B cell (primary cell): ENCODE results near the gene ACOT11.

ENCODE experiments used
- EZH2 ChIP-seq: IDR thresholded peaks from 2 replicates; pipeline ENCODE4 v1.6.1; 2012; ENCODE audit warnings: borderline replicate concordance, low read depth, mild to moderate bottlenecking, moderate library complexity, low read length; ENCODE audit not compliant: insufficient read depth, poor library complexity, severe bottlenecking
- TF ChIP-seq, protein P1 (sequence below): fragments of 200-600 bp; IDR thresholded peaks from one replicate; pipeline ENCODE4 v1.8.0; 2022; ENCODE audit warnings: antibody characterized with exemption, mild to moderate bottlenecking

DNA sequence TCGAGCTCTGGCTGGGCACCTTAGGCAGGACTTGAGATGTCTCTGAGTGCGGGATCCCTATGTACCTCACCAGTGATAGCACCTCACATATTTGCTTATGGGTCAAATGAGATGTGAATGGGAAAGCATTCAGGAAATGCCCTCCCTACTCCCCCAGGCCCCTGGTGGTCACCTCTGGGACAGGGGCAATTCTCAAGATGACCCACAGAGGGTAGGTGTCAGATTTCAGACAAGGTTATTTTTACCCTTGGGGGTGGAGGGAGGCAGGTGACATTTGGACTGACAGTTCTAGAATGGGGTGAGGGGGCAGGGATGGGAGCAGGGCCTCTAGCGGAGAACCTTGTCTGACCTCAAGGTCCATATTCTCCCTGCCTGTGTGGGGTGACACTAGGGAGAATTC lies 27.1 kb downstream of the ACOT11 start:
- TF ChIP-seq, protein P1, sequence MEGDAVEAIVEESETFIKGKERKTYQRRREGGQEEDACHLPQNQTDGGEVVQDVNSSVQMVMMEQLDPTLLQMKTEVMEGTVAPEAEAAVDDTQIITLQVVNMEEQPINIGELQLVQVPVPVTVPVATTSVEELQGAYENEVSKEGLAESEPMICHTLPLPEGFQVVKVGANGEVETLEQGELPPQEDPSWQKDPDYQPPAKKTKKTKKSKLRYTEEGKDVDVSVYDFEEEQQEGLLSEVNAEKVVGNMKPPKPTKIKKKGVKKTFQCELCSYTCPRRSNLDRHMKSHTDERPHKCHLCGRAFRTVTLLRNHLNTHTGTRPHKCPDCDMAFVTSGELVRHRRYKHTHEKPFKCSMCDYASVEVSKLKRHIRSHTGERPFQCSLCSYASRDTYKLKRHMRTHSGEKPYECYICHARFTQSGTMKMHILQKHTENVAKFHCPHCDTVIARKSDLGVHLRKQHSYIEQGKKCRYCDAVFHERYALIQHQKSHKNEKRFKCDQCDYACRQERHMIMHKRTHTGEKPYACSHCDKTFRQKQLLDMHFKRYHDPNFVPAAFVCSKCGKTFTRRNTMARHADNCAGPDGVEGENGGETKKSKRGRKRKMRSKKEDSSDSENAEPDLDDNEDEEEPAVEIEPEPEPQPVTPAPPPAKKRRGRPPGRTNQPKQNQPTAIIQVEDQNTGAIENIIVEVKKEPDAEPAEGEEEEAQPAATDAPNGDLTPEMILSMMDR: no peak
- no peak for TF ChIP-seq EZH2
